ENCODE measurements around the gene AIRE.

The AIRE gene

DNA sequence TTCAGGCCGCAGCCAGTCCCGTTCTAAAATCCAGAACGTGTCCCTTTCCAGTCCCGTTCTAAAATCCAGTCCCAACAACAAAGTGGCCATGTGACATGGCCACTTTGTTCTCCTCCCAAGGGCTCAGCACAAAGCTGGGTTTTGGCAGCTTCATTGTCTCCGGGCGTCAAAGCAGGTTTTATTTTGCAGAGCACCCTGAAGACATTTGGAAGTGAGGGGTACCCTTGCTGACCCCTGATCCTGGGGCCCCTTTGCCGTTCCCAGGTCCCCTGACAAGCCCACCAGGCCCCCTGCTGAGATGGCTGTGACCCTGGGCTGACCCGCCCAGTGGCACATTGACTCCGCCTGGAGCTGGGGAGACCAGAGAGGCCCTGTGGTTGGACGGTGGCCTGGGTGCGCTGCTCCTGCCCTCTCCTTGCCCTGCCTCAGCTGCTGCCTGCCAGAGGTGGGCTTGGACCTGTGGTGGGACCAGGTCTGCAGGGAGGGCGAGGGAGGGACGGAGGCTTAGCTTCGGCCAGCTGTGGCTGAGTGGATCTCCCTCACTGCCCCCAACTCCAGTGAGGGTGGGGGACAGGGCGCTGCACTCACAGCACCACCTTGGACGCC is 18.4 kb downstream of the AIRE start:
- no peak overlapping the region for H3K4me3 ChIP-seq (ENCODE audit: low read length)
- no peak for DNase-seq (ENCODE audit: low read depth)
- TF ChIP-seq, protein P1, sequence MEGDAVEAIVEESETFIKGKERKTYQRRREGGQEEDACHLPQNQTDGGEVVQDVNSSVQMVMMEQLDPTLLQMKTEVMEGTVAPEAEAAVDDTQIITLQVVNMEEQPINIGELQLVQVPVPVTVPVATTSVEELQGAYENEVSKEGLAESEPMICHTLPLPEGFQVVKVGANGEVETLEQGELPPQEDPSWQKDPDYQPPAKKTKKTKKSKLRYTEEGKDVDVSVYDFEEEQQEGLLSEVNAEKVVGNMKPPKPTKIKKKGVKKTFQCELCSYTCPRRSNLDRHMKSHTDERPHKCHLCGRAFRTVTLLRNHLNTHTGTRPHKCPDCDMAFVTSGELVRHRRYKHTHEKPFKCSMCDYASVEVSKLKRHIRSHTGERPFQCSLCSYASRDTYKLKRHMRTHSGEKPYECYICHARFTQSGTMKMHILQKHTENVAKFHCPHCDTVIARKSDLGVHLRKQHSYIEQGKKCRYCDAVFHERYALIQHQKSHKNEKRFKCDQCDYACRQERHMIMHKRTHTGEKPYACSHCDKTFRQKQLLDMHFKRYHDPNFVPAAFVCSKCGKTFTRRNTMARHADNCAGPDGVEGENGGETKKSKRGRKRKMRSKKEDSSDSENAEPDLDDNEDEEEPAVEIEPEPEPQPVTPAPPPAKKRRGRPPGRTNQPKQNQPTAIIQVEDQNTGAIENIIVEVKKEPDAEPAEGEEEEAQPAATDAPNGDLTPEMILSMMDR (conservative IDR thresholded peaks at IDR 0.05; ENCODE audit: low read depth, low read length), result no peak

DNA sequence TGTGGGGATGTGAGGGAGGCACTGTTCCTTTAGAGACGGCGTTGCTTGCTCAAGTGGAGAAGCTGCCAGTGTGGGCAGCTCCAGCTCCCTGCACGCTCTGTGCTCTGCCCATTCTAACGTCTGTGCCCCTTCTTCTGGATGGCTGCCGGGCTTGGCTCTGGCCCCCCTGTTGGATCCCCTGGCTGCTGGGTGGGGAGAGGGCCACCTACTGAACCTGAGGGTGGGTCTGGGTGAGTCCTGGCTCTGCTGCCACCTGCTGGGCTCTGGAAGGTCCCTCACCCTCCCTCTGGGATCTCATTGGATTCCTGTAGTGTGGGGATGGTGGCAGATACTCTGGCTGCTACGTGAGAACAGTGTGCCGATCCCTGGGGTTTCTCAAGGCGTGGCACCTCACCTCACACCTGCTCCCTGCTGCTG is 19.2 kb downstream of the AIRE start:
- no peak for DNase-seq (ENCODE audit: low read depth)
- TF ChIP-seq, protein P1 (conservative IDR thresholded peaks at IDR 0.05; ENCODE audit: low read depth, low read length), result peak; percentile 89
- no peak overlapping the region for H3K4me3 ChIP-seq (ENCODE audit: low read length)

DNA sequence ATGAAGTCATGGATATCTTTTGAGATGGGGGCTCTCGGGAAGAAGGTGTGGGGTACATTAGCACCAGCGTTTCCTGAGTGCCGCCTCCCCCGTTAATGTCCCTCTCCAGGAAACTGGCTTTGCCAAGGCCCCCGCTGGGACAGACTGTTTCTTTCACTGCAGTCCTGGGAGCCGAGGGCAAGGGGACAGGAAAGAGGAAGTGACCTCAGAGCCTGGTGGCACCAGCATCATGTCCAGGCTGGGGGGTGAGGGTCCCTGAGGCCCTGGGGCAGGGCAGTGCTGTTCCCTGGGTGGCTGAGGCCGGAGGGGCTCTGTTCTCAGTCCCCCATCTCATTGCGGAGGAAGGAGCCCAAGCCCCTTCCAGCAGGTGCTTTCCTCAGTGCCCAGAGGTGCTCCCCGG is 20.0 kb downstream of the AIRE start:
- no peak for DNase-seq (ENCODE audit: low read depth)
- TF ChIP-seq, protein P1 (conservative IDR thresholded peaks at IDR 0.05; ENCODE audit: low read depth, low read length), result no peak

DNA sequence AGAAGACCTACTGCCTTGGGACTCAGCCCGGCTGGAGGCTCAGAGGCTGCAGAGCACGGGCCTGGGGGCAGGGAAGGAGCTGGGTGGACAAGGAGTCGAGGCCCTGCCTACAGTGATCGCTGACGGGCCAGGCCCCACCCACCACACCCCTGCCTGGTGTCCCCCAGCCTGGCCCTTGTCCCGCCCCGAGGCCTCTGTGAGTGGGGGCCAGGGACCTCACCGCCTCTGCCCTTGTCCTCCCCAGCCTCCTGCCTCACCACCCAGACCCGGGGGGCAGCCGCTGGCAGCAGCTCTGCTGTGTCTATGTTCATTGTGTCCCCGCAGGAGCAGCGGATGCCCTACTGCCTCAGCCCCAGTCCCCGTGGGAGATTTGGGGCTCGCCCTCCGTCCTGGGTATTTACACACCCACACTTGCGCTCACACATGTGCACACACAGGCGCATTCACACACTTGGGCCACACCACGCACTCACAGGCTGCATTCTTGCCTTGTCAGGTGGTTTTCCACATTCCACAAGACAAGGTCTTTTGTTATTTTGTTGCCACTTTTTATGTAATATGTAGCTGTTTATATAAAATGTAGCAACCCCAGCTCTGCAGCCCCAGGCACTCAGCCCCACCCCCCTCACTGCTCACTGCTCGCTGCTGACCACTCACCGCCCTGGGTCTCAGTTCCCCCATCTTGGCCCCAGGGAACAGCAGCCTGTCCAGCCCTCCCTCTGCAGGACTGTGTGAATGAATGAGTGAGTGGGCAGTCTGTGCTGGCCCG is 21.4 kb downstream of the AIRE start:
- H3K4me3 ChIP-seq (ENCODE audit: low read length), result no peak overlapping the region
- TF ChIP-seq, protein P1 (conservative IDR thresholded peaks at IDR 0.05; ENCODE audit: low read depth, low read length), result no peak

More for the DNA sequence above, 20.0 kb downstream of the AIRE start:
- no peak overlapping the region for H3K4me3 ChIP-seq (ENCODE audit: low read length)

DNA sequence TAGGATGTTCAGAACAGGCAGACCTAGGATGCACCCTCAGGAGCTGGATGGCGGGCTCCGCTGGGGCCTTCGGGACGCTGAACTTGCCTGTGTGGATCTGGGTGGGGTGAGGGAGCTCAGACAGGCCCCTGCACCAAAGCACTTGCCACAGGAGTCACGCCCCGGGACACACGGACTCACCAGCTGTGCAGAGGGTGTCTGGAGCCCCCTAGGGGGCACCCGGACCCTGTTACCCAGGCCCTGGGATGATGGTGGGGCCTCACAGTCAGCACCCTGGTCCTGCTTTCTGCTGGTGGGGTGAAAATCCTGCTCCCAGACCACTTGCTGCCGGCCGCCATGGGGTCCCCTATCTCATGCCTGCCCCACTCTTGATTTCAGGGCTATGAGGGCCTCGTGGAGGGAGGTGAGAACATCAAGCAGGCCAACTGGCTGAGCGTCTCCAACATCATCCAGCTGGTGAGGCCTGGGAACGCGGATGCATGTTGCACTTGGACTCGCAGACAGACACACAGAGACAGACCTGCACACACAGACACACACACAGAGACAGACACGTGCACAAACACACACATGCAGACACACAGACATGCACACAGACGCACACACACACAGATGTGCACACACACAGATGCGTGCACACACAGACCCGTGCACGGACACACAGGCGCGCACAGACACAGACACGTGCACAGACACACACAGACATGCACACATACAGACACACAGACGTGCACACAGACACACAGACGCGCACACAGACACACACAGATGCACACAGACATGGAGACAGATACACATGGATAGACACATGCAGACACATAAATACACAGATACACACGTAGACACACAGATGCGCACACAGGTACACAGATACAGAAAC is 25.2 kb downstream of the AIRE start:
- TF ChIP-seq, protein P1 (conservative IDR thresholded peaks at IDR 0.05; ENCODE audit: low read depth, low read length), result no peak
- no peak for DNase-seq (ENCODE audit: low read depth)
- H3K4me3 ChIP-seq (ENCODE audit: low read length), result no peak overlapping the region

More for the DNA sequence above, 21.4 kb downstream of the AIRE start:
- peak; percentile 82 for DNase-seq (ENCODE audit: low read depth)

DNA sequence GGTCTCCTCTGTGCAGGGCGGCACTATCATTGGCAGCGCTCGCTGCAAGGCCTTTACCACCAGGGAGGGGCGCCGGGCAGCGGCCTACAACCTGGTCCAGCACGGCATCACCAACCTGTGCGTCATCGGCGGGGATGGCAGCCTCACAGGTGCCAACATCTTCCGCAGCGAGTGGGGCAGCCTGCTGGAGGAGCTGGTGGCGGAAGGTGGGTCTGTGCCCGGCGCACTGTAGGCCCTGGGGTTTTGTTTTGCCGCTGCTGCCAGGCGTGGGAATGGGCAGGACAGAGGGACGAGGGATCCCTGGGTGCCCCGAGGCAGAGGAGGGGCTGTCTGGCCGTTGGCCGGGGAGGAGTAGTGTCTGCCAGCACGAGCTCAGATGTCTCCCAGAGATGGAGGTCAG is 26.4 kb downstream of the AIRE start:
- TF ChIP-seq, protein P1 (conservative IDR thresholded peaks at IDR 0.05; ENCODE audit: low read depth, low read length), result no peak
- DNase-seq (ENCODE audit: low read depth), result no peak
- no peak overlapping the region for H3K4me3 ChIP-seq (ENCODE audit: low read length)

Measured in retinal pigment epithelial cell (primary cell).